ENCODE data around the gene SCN5A. TPM values are rescaled to one million over a fixed set of nuclear protein-coding genes. Genes with fewer than 3 reads are reported as not detected.

Gene SCN5A
- total RNA-seq, 2 experiments from 2014 or later: 0.20 to 0.52 TPM

GRCh38 chr3:38580450-38581382 lies 68.8 kb downstream of the SCN5A start:
- no peaks in the 10 kb centered on the region for H3K4me1 Mint-ChIP-seq (ENCODE audit: low read depth)
- H3K27ac Mint-ChIP-seq: no peak overlapping the region
- H3K9me3 Mint-ChIP-seq: no peaks in the 10 kb centered on the region
- CTCF ChIA-PET: no interaction called here
- no peaks in the 10 kb centered on the region for H3K36me3 Mint-ChIP-seq (ENCODE audit: low read depth)
- DNase-seq: no peak
- no peak overlapping the region for H3K4me3 Mint-ChIP-seq
- POLR2A ChIA-PET: interaction anchor here (0.6 kb wide), 1 partner anchor 83 kb away, joined by 3 read pairs; no protein-coding TSS in a partner anchor
- no peak for ATAC-seq
- H3K27me3 Mint-ChIP-seq: no peaks in the 10 kb centered on the region
- TF ChIP-seq, protein P1, sequence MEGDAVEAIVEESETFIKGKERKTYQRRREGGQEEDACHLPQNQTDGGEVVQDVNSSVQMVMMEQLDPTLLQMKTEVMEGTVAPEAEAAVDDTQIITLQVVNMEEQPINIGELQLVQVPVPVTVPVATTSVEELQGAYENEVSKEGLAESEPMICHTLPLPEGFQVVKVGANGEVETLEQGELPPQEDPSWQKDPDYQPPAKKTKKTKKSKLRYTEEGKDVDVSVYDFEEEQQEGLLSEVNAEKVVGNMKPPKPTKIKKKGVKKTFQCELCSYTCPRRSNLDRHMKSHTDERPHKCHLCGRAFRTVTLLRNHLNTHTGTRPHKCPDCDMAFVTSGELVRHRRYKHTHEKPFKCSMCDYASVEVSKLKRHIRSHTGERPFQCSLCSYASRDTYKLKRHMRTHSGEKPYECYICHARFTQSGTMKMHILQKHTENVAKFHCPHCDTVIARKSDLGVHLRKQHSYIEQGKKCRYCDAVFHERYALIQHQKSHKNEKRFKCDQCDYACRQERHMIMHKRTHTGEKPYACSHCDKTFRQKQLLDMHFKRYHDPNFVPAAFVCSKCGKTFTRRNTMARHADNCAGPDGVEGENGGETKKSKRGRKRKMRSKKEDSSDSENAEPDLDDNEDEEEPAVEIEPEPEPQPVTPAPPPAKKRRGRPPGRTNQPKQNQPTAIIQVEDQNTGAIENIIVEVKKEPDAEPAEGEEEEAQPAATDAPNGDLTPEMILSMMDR (IDR thresholded peaks at IDR 0.05): no peak
- intact Hi-C loops (cut with micrococcal nuclease): no loop called here

DNA sequence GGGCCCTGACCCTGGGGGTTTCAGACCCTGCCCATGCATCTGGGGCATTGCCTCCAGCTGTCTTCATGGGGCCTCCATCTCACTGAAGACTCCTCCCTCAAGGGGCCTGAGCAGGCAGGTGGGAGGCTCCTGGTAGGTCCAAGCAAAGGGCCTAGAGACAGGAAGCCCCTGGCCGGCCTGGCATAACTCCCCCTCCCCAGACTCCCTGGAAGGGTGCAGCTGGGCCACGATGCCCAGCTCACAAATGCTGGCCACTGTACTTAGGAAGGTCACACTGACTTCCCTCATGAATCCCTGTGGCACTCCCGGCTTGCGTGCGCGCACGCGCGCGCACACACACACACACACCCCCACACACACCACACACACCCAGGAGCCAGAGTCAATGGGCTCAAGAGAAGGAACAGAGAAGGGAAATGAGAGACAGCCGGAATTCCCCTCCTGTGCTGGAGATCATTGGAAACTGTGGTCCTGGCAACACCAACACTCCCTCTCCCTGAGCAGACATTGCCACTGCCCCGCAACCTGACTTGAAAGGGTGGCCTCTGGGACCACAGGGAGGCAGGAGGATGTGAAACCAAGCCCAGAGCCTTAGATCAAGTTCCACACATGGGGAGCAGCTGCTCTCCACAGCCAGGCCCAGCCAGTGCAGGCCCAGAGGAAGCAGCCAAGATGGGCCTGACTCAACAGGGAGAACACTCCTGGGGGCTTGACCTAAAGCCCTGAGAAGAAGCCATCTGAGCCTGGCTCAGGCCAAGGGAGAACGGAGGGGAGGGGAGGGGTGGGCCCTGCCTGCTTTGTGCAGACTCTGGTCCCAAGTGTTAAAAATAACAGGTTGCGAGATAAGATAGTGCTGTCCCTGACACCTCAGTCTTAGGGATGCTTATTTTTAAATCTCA lies 69.7 kb downstream of the SCN5A start:
- Mint-ChIP-seq H3K4me1 (ENCODE audit: low read depth) (no peaks in the 10 kb centered on the region), H3K4me3 (no peak overlapping the region), H3K27me3 (no peaks in the 10 kb centered on the region), H3K9me3 (no peaks in the 10 kb centered on the region), H3K27ac (no peak overlapping the region), H3K36me3 (ENCODE audit: low read depth) (no peaks in the 10 kb centered on the region)
- ChIA-PET CTCF (no interaction called here), POLR2A (no interaction called here)
- TF ChIP-seq, protein P1 (IDR thresholded peaks at IDR 0.05): no peak
- DNase-seq: no peak
- no peak for ATAC-seq
- intact Hi-C loops (cut with micrococcal nuclease): no loop called here

- Mint-ChIP-seq H3K4me3 (no peak overlapping the region), H3K27ac (no peak overlapping the region), H3K36me3 (ENCODE audit: low read depth) (no peaks in the 10 kb centered on the region), H3K27me3 (no peaks in the 10 kb centered on the region), H3K4me1 (ENCODE audit: low read depth) (no peaks in the 10 kb centered on the region), H3K9me3 (no peaks in the 10 kb centered on the region)
- TF ChIP-seq, protein P1 (IDR thresholded peaks at IDR 0.05): no peak
- DNase-seq (no peak), ATAC-seq (no peak)
- intact Hi-C loops (cut with micrococcal nuclease): no loop called here
- ChIA-PET POLR2A (no interaction called here), CTCF (no interaction called here)
Measured at GRCh38 chr3:38579141-38579540, 70.3 kb downstream of the SCN5A start.

- intact Hi-C loops (cut with micrococcal nuclease): no loop called here
- Mint-ChIP-seq H3K27ac (no peak overlapping the region), H3K27me3 (no peaks in the 10 kb centered on the region), H3K36me3 (ENCODE audit: low read depth) (no peaks in the 10 kb centered on the region), H3K9me3 (no peaks in the 10 kb centered on the region), H3K4me1 (ENCODE audit: low read depth) (no peaks in the 10 kb centered on the region), H3K4me3 (no peak overlapping the region)
- TF ChIP-seq, protein P1 (IDR thresholded peaks at IDR 0.05): no peak
- POLR2A ChIA-PET: no interaction called here
- ATAC-seq (no peak), DNase-seq (no peak)
- CTCF ChIA-PET: no interaction called here
Measured at GRCh38 chr3:38578551-38578950, 70.9 kb downstream of the SCN5A start.

- no peaks in the 10 kb centered on the region for H3K9me3 Mint-ChIP-seq
Measured at GRCh38 chr3:38578081-38578475, 71.4 kb downstream of the SCN5A start.

More at GRCh38 chr3:38578081-38578475, 71.4 kb downstream of the SCN5A start:
- DNase-seq (no peak), ATAC-seq (no peak)
- H3K27me3 Mint-ChIP-seq: no peaks in the 10 kb centered on the region
- H3K4me3 Mint-ChIP-seq: no peak overlapping the region
- H3K36me3 Mint-ChIP-seq (ENCODE audit: low read depth): no peaks in the 10 kb centered on the region
- H3K27ac Mint-ChIP-seq: no peak overlapping the region
- CTCF ChIA-PET: no interaction called here
- POLR2A ChIA-PET: no interaction called here
- intact Hi-C loops (cut with micrococcal nuclease): no loop called here
- no peaks in the 10 kb centered on the region for H3K4me1 Mint-ChIP-seq (ENCODE audit: low read depth)
- TF ChIP-seq, protein P1 (IDR thresholded peaks at IDR 0.05): no peak
